Measurements from ENCODE around the gene VWA3A.

GRCh38 chr16:22139008-22139407 lies 46.7 kb downstream of the VWA3A start:
- TF ChIP-seq CTCF (IDR thresholded peaks at IDR 0.05) (no peak), POLR2A (IDR thresholded peaks at IDR 0.05) (no peak)

All from right lobe of liver (tissue), 4 donors.